Stimulated activated CD4-positive, alpha-beta T cell treated with anti-CD3 and anti-CD28 coated beads, Interleukin-4, amount 100 ng/mL, for 24 hours (primary cell): ENCODE data around the gene STIM2.
A peak's percentile ranks its signal among the peaks of the same experiment; 100 is the strongest.
"Not testable (repeated sequence)": the region's sequence is repeated elsewhere in the genome, so short reads cannot be mapped to it uniquely, and the experiment has no call there.

ENCODE experiments used
- DNase-seq: peaks from one replicate; pipeline ENCODE4 v3.0.0-alpha.2; 2020

Gene STIM2

GRCh38 chr4:26958925-26959653 lies 98.4 kb downstream of the STIM2 start:
- DNase-seq, result no peak

GRCh38 chr4:26959654-26960047 lies 99.0 kb downstream of the STIM2 start:
- no peak for DNase-seq

- no peak for DNase-seq
These were observed 102.1 kb downstream of the STIM2 start for GRCh38 chr4:26962720-26963119.

GRCh38 chr4:26964512-26964911 lies 103.9 kb downstream of the STIM2 start:
- DNase-seq, result no peak

GRCh38 chr4:26964994-26965393 lies 104.4 kb downstream of the STIM2 start:
- no peak for DNase-seq

- not testable (repeated sequence) for DNase-seq
These were observed 115.0 kb downstream of the STIM2 start for GRCh38 chr4:26975464-26976181.

- DNase-seq, result no peak
These were observed 117.9 kb downstream of the STIM2 start for GRCh38 chr4:26978387-26979053.

GRCh38 chr4:26984896-26985295 lies 124.3 kb downstream of the STIM2 start:
- DNase-seq, result no peak

- peak; percentile 37 for DNase-seq
These were observed 125.2 kb downstream of the STIM2 start for GRCh38 chr4:26985873-26986272.

GRCh38 chr4:26987191-26987590 lies 126.5 kb downstream of the STIM2 start:
- DNase-seq, result no peak

GRCh38 chr4:26991057-26991456 lies 130.4 kb downstream of the STIM2 start:
- no peak for DNase-seq

- DNase-seq, result peak; percentile 39
These were observed 132.2 kb downstream of the STIM2 start for GRCh38 chr4:26992657-26993361.

GRCh38 chr4:26993539-26993938 lies 132.9 kb downstream of the STIM2 start:
- DNase-seq, result no peak

- DNase-seq, result no peak
These were observed 133.3 kb downstream of the STIM2 start for GRCh38 chr4:26993967-26994366.

- no peak for DNase-seq
These were observed 134.7 kb downstream of the STIM2 start for GRCh38 chr4:26995316-26995715.

- DNase-seq, result no peak
These were observed 136.1 kb downstream of the STIM2 start for GRCh38 chr4:26996745-26997144.

- no peak for DNase-seq
These were observed 139.0 kb downstream of the STIM2 start for GRCh38 chr4:26999689-27000088.

GRCh38 chr4:27000122-27000521 lies 139.5 kb downstream of the STIM2 start:
- DNase-seq, result no peak

GRCh38 chr4:27000820-27001219 lies 140.2 kb downstream of the STIM2 start:
- DNase-seq, result no peak

GRCh38 chr4:27001398-27002164 lies 140.9 kb downstream of the STIM2 start:
- no peak for DNase-seq

- peak; percentile 55 for DNase-seq
These were observed 143.0 kb downstream of the STIM2 start for GRCh38 chr4:27003642-27004113.

GRCh38 chr4:27005501-27005900 lies 144.9 kb downstream of the STIM2 start:
- DNase-seq, result no peak
